NCI-H526 (cell line): ENCODE results near the gene BCL7A.
A peak's percentile ranks its signal among the peaks of the same experiment; 100 is the strongest.

ENCODE experiments used
- DNase-seq, 2 experiments: peaks; one replicate each; lab custom pipeline; 2025; lab: John Stamatoyannopoulos, UW

Gene BCL7A

DNA sequence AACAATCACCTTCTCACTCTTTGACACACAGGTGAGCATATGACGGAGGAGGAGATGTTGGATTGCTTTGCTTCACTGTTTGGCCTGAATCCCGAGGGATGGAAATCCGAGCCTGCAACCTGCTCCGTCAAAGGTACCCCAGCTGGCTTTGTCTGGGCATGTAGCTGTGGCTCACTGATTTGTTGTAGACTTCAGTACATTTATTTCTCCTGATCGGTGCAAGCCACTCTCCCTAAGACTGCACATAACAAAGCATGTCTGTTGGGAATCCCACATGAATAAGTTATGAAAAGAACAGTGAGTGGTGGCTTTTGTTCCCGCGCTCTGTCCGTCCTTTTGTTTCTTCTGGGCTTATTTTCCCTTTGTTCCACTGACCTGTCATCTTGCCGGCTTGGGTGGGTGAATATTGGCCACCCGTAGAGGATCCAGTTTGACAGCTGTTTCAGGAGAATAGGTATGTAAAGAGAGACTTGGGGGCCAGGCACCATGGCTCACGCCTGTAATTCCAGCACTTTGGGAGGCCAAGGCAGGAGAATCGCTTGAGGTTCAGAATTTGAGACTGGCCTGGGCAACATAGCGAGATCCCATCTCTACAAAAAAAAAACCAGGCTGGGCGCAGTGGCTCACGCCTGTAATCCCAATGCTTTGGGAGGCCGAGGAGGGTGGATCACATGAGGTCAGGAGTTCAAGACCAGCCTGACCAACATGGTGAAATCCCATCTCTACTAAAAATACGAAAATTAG is 20.0 kb upstream of the BCL7A start:
- DNase-seq, result peak; percentile 88 to 91

DNA sequence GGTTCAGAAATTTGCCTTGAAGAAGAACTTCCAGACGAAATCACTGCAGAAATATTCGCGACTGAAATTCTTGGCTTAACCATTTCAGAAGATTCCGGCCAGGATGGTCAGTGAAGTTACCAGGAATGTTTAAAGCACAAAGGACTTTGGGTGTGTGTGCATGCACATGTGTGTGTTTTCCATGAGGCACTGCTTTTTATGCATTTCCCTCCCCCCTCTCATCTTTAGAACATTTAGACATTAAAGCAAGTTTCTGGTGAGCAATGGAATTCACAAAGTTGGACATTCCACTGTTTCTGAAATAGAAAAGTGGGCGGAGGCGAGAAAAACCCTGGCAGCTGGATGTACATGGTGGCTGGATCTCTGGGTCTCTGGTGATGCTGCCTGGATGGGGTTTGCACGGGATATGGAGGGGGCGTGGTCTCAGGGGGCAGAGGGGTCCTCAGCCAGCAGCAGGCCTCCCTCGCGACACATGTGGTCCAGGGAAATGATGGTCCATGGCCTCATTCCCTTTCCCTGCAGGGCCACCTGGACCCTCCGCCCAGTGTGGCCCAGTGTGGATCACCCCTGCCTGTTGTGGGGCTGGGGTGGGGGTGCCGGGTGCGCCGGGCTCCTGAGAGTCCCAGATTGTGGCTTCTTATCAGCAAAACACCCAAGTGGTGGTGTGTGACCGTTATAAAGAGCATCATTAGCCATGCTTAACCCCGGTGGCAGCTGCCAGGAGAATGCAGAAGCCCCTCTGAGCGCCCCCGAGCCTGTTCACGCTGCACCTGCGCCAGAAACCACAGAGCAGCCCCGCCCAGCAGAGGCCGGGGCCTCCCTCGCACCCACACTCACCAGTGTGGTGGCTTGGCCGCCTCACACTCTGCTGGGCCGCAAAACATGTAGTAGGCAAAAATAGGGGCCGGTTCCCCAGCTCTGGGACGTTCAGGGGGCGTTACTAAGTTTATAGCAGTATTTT is 17.8 kb upstream of the BCL7A start:
- no peak for DNase-seq

DNA sequence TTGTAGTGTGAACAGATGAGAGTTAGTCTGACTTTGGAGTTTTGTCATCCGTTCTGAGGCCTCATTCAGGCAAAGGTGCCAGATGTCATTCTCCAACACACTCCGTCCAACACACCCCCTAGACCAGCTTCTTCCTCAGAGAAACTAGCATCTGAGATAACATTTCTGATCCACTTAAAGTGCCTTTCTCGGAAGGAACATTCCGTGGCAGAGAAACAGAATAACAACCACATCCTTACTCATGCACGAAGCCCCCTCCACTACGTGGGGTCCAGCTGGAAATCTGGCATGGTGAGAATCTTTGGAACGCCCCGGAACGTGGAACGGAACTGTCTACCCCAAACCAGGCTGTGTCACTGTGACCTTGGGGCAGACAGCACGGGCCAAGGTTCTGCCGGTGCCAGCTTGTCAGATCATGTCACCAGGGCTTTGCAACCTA is 17.0 kb upstream of the BCL7A start:
- no peak for DNase-seq

DNA sequence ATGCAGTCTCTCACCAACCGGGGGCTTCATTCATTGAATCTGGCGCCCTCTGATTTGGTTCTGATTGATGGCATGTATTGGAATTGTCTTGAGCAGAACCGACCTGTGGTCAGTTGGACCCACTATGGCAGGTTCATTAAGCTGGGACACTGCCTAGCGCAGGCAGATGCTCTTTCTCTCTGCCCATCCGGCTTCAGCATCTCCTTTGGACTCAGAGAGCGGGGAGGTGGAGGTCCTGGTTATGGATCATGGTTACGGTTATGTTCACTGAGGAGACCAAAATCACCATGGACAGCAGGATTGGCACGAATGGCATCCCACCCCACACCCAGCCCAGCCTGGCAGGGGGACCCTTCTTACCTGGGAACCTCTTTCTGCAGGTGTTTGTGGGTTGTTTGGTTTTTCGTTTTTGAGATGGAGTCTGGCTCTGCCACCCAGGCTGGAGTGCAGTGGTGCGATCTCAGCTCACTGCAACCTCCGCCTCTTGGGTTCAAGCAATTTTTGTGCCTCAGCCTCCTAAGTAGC is 16.4 kb upstream of the BCL7A start:
- DNase-seq, result no peak

DNA sequence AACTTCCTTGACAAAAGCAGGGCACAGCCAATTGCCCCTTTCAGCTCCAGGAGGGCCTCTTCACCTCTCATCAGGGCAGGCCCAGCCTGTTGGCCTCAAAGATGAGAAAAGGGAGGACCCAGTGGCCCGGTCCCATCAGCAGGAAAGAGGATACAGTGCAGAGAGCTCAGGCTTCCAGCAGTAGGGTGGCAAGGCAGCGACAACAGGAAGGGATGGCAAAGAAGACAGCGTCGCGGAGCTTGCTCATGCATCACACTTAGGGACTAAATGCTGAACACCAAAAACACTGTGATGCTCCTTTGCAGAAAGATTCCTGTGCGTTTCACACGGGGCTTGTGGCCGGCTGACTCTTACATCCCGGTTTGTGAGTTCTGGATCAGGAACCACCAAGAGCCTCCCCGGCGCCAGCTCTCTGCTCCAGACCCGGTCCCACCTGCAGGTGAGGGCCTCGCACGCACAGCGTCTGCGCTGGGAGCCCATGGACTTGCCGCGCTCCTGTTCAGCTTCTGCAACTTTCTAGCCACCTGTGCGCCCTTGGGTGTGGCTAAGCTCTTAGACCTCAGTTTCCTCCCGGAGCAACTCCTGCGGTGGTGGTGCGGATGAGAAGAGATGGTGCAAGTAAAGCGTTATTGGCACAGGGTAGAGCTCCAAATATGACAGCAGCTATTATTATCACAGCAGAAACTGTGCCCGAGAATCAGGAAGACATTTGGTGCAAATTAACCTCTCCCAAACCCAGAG is 15.3 kb upstream of the BCL7A start:
- no peak for DNase-seq

DNA sequence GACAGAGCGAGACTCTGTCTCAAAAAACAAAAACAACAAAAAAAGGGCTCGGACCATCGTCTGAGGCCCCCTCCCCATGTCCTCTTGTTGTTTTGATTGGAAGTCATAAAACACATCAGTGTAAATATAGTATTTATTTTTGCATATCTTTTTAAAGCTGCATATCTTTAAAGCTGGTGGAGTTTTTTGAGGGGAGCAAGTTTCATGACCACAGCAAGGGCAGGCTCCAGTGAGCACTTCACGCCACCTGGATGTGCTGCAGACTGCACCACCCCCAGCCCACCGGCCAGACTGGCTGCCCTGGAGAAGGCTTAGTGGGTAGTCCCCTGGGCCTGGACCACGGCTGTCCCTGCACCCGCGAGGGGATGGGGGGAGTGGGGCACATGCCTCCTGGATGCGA is 11.9 kb upstream of the BCL7A start:
- DNase-seq, result no peak

DNA sequence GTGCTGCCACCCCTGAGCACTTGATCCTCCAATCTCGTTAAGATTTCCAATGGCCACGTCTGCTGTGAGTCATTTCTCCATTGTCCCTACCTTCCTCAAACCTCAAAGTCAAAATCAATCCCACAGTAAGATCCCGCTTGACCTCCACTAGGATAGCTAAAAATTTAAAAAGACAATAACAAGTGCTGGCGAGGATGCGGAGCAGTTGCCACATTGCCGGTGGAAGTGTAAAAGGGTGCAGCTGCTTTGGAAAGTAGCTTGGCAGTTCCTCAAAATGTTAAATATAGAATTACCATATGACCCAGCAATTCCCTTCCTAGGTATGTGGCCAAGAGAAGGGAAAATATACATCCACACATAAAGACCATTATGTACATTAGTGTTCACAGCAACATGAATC is 9.5 kb upstream of the BCL7A start:
- no peak for DNase-seq

DNA sequence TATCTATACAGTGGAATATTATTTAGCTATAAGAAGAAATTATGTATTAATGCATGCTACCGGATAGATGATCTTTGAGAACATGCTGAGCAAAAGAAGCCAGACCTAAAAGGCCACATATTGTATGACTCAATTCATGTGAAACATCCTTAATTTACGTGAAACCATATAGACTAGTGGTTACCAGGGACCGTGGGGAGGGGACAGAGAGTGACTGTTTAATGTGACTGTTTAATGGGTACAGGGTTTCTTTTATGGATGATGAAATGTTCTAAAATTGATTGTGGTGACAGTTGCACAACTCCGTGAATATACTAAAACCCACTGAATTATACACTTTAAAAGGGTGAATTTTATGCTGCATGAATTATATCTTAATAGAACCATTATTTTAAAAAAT is 8.5 kb upstream of the BCL7A start:
- no peak for DNase-seq

DNA sequence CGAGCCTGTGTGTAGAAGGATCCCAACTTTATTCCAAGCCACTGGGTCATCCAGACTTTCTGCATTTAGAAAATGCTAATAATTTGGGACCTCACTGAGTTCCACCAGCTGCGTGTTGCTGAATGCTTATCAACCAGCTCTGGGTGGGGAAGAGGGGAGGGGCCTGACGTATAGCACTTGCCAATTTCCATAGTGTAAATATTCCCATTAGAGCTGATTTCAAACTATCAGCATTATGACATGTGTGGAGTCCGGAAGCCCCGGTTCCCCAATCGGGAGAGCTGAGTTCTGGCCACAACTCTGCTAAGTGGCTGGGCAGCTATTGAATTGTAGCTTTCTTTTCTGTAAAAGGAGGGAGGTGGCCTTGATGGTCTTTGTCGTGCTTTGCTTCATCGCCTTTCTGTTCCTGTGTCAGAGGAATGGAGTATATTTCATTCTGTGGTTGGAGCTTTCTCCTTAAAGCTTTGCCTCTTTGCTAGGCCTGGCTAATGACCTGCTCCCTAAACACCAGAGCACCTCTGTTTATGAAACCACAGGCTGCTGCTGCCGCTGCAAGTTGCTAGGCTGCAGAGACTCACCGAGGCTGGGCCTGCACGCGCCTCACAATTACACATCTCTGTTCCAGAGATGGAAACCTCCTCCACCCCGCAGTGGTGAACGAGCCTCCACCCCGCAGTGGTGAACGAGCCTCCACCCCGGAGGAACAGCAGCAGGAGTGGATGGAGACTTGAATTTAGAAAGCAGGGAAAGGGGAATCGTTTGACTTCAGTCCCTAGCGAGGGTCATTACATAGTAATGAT is 7.7 kb upstream of the BCL7A start:
- DNase-seq, result no peak

DNA sequence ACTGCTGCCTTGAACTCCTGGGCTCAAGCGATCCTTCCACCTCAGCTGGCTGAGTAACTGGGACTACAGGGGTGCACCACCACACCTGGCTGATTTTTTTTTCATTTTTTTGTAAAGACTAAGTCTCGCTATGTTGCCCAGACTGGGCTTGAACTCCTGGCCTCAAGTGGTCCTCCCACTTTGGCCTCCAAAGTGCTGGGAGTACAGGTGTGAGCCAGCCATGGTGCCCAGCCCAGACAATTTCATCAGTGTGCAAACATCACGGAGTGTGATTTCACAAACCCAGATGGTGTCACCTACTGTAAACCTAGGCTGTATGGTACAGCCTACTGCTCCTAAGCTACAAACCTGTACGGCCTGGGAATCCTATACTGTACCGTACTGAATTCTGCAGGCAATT is 6.9 kb upstream of the BCL7A start:
- no peak for DNase-seq

DNA sequence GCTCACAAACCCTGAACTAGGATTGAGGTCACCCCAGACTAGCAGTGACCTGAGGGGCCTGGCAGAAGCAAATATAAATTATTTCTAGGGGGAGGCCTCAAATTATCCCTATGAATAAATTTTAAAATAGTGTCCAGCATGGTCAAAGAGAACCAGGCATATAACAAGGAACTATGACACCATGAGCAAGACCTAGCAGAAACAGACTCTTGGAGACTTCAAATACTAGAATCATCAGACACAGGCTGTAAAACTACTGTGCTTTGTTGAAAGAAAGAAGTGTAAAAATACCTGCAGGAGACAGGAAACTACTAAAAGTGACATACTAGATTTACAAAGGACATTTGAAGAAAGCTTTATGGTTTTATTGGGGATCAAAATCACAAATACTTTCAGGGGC is 3.2 kb upstream of the BCL7A start:
- DNase-seq, result no peak

DNA sequence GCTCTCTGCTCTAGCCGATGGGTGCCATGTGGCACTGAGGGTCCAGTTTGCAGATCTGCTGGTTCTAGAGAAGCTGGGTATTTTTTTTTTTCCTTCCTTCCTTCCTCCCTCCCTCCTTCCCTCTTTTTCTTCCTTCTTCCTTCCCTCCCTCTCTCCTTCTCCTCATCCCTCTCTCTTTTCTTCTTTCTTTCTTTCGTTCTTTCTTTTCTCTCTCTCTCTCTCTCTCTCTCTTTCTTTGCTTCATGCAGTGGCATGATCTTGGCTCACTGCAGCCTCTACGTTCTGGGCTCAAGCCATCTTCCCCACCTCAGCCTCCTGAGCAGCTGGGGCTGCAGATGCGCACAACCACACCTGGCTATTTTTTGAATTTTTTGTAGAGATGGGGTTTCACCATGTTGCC is 2.7 kb upstream of the BCL7A start:
- DNase-seq, result no peak

DNA sequence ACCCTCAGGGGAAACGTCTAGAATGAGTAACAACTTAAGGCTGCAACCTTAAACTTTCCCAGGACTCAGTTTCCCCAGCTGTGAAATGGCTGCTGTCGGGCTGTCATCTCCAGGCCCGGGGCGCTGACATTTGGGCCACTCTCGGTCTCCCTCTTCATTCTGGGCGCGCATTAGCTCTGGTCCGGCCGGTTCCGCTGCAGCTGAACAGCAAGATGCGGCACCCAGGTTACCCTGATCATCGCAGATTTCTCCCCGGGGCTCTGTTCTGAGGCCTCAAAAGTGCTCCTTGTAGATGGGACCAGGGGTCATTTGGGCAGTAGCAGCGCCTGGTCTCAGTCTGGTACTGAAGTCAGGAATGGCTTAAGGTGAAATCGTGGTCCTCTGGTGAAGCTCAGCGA is 890 bp upstream of the BCL7A start:
- peak in 1 of 2 experiments; percentile 35 for DNase-seq

DNA sequence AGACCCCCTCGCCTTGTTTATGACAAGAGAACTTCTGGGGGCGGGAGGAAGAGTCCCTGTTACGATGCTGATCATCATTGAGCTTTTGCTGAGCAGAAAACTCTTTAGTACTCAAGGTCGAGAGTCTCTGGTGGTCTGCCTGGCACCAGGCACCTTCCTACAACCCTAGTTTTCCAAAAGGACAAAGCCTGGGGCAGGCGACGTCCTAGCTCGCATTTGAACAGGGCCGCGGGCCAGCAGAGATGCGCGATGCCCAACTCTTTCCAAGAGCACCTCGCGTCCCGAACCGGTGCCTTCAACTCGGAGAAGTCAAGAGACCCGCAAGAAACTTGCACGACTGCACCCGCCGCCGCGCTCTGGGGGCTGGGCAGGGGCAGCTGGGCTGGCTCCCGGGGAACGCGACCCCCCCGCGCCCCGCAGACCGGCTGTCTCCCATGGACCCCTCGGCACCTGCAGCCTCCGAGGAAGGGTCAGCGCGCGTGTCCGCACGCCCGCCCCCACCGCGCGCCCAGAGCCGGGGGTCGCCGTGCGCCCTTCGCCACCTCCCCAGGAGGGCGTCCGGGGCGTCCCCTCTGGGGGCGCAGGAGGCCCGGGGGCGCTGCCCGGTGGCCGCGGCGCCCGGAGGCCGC is 377 bp upstream of the BCL7A start:
- peak in 1 of 2 experiments; percentile 59 for DNase-seq

DNA sequence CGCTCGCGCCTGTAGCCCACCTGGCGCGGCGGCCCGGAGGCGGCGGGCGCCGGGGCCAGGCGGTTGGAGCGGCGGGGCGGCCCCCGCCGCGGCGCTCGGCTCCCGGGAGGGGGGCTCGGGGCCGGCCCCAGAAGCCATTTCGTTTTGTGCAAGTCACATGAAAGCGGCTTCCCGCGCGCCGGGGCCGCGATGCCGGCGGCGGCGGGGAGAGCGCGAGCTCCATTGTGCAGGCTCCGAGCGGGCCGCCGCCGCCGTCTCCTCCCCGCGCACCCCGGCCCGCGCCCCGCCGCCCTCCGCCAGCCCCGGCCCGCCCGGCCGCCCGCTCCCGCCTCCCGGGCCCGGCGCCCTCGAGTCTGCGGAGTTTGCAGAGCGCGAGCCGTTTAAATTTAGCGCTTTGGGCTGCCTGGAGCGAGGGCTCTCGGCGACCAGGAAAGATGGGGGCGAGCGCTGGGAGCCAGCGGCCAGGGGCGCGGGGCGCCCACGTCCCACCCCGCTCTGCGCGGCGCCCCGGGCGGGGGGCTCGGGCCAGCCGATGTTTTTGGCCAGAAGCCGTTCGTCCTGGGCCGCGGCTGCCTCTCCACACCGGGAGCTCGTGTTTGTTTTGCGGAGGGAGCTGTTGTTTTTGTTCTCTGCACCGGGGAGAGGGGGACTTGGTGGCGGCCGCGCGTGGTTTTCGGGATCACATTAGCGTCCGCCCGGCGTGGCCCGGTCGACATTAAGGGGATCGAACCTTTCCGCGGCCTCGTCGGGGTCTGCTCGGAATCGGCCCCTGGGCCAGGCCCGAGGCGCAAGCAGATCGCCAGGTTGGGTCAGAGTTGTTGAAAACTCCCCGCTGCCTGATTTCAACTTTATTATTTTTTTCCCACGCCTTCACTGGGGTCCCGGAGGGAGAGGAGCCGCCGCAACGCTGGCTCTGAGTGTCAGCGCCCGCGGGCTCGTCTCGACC is 982 bp downstream of the BCL7A start:
- DNase-seq, result peak in 1 of 2 experiments; percentile 65

DNA sequence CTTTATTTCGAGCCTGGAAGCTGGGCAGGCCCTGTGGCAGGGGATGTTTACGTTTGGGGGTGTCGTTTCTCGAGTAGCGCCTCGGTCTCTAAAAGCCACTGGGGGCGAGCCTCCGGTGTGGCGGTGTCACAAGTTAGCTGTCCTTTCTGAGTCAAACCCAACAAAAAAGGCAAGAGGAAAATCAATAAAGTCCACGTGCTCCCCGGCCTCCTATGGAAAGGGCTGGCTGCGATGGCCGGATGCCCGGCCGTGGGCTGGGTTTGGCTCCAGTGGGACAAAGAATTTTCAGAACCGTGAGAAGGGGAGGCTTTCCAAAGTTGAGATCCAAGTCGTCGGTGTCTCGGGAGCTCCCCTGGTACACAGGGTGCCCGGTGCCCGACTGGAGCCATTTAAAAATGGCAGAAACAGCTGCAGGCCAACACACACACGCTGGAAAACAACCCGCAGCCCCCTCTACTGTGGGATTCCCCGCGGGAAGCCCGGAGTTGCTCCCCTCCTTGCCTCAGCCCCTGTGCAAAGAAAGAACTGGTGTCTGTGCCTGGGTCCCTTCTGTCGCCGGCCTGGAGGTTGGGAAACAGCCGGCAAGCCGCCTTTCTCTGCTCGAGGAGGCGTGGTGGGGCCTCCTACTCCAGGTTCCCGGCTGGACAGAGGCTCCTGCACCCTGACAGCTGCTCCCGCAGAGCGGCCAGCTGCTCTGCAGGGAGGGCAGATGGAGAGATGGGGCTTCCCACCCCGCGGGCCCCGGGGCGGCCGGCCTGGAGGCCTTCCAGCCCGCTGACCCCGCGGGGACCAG is 1.9 kb downstream of the BCL7A start:
- peak; percentile 26 to 74 for DNase-seq

DNA sequence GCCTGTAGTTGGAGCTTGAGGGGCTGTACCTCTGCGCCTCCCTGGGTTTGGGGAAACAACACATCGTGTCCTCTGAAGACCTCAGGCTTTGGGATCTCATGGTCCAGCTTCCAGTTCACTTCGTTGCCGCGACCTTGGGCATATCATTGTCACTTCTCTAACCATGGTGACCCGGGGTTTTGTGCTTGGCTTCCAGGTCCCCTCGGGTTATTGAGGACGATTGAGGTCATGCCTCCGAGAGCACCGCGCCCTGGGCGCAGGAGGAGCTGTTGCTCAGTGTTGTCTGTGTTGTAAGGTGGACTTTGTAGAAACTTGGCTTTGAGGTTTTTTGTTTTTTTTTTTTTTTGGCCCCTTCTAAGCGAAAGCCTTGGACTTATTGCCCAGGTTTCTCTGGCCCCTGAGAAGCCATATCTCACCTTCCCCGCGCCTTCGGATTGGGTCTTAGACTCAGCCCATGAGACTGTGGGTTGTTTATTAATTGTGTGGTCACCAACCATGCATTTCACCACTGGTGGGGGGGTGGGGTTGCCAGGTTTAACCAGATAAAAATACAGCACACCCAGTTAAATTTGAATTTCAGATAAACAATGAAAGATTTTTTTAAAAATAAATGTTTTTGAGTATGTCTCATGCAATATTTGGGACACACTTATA is 2.6 kb downstream of the BCL7A start:
- DNase-seq, result no peak

DNA sequence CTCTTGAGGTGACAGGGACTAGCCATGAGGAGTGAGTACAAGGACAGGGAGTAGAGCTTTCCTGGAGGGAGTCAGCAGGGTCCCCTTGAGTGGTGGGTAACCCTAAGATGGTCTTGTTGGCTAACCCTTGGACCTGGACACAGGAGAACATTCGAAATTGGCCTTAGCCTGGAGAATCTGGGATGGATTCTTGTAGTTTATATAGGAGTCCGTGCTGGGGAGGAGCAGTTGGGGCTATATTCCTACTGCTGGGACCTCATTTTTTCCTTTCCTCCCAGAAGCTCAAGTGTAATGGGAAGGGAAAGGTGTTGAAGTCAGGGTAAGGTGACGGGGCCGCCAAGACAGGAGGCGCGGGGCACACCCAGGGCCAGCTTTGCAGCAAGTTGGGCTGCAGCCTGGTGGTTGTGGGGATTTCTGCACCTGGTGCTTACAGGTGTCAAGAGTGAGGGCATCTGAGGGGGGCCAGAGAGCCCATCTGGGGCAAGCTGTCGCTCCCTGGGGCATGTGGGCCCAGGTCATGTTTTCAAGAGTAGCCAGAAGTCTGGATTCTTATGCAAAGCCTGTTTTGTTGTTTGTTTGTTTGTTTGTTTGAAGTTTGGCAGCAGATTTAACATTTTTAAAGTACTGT is 5.1 kb downstream of the BCL7A start:
- no peak for DNase-seq
